Activated T-cell treated with anti-CD3 and anti-CD28 coated beads for 24 hours (primary cell): Measurements from ENCODE around the gene HOXA11.

Source experiments
- DNase-seq: peaks from one replicate; pipeline ENCODE4 v3.0.0-alpha.2; 2020; ENCODE audit warnings: low read depth

Gene HOXA11

GRCh38 chr7:27133409-27134231, 51.4 kb downstream of the HOXA11 start:
- DNase-seq: no peak

GRCh38 chr7:27132978-27133377, 52.1 kb downstream of the HOXA11 start:
- DNase-seq: no peak

- no peak for DNase-seq
Measured at GRCh38 chr7:27132214-27132613, 52.8 kb downstream of the HOXA11 start.

GRCh38 chr7:27131390-27131819, 53.6 kb downstream of the HOXA11 start:
- DNase-seq: no peak
